Ammon's horn (tissue), 1 donor: ENCODE measurements around the gene BARX1.
A peak's percentile ranks its signal among the peaks of the same experiment; 100 is the strongest.

Experiments
- DNase-seq: peaks from one replicate; pipeline ENCODE4 v3.0.0-alpha.2; 2016; ENCODE audit warnings: low spot score

BARX1 gene

DNA sequence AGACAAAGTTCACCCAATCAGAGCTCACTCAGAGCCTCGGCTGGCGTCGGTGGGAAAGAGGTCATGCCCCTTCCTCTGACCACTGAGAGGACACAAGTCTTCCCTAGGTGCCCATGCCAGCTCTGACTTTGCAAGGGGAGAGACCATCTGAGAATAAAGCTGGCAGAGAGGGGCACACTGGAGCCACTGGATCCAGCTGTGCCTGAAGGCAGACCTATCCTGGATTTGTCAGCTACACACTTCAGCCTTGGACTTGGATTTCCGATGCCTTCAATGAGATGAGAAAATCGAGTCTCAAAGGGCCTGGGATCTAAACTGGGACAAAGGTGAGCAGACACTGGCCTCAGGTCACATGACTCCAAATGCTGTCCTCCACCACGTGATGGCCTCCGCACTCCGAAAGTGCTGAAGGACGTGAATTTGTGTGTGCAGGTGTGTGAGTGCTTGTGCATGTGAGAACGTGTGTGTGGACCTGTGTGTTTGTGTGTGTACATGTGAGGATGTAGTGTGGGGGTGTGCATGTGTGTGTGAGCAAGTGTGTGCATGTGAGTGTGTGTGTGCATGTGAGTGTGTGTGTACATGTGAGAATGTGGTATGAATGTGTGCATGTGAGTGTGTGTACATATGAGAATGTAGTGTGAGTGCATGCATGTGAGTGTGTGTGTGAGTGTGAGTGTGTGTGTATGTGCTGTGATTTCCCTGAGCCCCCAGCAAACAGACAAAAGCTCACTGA is 37.9 kb downstream of the BARX1 start:
- no peak for DNase-seq

DNA sequence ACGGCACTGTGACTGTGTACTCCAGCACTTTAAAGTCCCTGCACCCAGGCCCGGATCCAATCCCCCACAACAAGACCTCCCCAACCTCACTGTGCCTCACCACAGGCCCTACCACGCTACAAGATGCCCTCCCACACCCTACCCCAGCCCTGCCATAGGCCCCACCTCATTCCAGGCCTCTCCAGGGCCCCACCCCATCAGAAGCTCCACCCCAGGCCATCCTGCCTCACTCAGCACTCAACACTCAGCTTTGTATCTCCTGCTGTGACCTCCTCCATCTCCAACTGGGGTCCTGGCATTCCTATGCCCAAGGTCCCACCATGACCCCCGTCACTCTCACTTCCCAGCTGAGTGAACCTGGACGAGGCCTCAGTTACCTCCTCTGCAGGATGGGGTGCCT is 38.8 kb downstream of the BARX1 start:
- no peak for DNase-seq

DNA sequence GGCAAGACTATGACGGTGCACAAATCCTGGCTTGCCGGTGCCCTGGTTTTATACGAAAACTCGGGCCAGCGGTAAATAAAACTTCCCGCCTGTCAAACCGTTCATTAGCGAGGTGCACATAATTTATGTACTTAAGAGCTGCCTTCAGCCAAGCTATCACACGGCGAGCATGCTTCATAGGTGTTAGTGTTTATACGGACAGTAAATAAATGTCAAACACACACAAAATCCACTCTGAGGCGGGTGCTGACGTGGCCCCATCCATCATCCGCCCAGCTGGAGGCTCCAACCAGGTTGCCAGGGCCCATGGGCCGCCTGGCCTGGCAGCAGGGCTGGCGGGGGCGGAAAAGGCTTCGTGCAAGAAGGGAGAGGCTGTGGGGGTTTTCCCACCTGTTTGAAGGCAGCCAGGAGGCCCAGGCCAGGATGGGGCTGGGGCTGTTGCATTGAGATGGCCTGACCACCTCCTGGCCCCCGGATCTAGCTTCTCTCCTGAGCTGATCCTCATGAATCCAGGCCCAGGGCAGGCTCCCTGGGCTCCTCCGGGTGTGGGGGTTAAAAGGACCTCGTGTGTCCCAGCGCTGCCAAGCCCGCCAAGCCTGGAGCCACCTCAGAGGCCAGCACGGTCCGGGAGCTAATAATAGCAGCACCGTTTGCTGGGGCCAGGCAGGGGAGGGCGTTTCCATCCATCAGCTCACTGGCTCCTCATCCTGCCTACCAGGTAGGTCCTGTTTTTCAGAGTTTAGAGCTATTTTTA is 43.2 kb downstream of the BARX1 start:
- DNase-seq = no peak

DNA sequence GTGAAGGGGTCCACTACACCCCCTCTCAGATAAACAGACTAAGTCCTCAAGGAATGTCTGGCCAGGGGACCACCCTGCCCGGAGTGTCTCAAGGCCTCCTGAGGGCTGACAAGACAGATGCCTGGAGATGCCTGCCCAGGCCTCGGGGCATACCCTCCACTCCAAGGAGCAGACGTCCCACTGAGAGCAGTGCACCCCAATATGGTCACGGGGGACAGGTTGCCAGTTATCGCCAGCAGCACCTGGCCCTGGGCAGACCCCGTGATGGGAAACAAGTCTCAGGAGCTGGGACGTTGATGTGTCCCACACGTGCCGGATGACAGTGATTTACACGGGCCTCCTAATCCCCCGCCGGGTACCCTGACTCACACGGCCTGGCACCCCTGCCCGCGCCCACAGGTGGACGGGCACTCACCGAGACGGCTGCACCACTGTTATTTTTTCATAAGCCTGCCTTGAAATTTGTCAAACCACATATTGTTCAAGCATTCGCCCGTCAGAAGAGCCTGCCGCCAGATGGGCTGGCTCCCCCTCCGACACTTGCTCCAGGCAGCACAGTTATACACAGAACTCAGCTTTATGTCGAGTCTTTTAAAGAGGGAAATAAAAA is 43.9 kb downstream of the BARX1 start:
- peak; percentile 5 for DNase-seq

DNA sequence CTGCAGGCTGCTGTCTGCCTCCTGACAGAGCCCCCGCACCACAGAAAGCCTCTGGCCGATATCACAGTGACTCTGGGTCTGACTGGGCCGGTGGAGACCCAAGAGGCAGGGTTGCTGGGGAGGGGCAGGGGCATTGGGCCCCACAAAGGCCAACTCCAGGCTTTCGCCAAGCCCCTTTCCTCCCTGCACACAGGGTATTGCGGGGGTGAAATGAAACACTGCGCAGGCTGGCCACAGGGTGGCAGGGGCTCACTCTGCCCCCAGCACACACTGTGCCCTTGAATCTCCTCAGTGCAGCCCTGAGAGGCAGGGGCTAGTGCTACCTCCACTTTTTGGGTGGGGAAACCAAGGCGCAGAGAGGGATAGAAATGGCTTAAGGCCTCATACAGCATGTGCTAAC is 44.6 kb downstream of the BARX1 start:
- DNase-seq = no peak

DNA sequence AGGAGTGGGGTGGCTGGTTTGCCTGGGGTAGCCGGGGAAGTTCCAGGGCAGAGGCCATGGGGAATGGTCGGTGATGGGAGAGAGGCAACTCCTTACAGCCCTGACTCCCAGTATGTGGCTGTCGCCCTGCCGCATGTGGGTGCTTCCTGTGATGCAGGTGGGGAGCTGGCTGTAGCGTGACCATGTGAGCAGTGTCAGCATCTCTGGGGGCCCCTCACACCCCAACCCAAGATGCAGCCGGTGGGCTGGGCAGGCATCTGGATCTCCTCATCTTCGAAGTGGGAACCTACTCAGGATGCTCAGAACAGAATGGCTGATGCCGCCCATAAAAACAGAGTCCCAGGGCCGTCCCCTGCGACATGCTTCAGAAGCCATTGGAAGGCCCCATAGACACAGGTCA is 45.0 kb downstream of the BARX1 start:
- no peak for DNase-seq

DNA sequence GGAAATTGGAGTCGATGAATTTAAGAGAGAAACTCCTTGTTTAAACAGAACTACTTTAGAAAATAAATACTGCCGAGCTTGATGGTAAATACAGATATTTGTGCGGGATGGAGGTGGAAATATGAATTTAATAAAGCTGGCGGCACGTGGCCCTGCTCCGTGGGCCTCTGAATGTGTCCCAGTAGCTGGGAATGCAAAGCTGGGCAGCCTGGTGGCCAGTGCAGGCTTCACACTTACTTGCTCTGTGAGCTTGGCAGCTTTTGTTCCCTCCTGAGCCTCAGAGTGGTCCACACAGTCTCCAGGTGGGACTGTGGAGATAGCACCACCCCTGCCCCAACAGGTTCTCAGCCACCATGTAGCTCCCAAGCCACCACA is 45.9 kb downstream of the BARX1 start:
- no peak for DNase-seq

DNA sequence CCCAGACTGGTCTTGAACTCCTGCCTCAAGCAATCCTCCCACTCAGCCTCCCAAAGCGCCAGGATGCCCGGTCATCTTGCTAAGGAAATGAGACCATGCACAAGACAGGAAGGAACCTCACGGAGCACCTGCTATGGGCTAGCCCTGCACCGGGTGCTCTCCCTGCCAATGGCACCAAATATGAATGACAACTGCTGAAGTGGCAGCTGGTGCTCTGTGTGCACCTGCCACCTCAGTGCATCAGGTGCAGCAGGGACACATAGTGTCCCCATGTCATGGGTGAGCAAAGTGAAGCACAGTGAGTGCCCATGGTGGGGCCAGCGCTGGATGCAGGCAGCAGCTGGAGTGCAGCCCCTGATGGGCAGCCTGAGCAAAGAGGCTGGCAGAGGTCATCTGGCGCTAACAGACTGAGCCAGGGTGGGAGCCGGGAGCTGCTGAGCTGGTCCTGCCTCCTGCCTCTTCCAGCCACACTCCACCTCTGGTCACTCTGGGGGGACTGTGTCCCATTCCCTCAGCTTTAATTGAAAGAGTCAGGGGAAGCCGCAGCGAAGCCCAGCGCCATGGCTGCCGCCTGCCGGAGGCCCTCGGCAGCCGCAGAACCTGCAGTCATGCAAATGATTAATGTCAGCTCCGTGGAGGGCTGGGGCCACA is 46.4 kb downstream of the BARX1 start:
- DNase-seq = no peak

DNA sequence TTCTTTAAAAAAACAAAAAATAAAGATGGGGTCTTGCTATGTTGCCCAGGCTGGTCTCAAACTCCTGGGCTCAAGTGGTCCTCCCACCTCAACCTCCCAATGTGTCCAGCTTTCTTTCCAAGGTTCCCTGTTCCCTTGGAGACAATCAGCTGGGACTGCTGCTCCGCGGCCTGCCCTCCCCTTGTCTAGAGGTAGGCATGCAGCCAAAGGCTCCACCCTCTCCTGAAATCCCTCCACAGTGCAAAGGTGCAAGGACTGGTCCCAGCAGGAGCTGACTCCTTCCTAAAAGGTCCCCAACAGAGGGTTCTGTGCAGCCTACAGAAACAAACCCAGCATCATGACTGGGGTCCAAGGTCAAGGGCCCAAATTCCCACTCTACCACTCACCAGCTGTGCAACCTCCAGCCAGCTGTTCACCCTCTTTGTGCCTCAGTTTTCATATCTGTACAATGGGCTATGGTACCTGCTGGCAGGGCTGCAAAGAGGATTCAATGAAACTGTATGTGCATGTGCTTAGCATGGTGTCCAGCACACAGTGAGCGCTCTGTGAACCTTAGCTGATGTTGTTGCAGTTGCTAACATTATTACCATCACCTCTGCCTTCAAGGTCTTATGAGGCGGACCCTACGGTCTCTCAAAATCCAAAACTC is 47.5 kb downstream of the BARX1 start:
- DNase-seq = no peak

DNA sequence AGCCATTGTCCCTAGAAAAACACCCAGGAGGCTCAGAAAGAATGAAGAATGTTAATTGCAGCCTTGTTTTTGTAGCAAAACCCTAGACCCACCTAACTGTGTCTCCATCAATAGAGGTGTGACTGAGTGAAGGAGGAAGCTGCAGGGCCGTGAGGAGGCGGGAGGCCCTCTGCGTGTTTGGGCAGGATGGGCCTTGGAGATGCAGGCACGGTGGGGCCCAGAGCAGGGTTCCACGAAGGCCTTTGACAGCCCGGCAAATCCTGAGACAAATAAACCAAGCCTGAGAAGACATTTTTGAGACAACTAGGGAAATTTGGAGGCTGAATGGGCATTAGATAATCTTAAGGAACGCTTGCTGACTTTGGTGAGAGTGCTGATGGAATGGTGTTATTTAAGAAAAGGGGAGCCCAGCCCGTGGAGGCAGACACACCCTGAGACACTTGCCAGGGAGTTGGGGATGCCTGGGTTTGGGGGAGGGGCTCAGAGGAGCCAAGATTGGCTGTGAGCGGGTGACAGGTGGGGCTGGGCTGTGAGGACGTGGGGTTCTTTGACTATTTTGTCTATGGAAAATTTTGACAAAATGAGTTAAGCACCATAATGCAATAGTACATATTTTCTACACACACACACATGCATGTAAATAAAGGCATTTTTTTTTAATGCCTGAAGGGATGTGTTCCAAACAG is 48.8 kb downstream of the BARX1 start:
- no peak for DNase-seq

DNA sequence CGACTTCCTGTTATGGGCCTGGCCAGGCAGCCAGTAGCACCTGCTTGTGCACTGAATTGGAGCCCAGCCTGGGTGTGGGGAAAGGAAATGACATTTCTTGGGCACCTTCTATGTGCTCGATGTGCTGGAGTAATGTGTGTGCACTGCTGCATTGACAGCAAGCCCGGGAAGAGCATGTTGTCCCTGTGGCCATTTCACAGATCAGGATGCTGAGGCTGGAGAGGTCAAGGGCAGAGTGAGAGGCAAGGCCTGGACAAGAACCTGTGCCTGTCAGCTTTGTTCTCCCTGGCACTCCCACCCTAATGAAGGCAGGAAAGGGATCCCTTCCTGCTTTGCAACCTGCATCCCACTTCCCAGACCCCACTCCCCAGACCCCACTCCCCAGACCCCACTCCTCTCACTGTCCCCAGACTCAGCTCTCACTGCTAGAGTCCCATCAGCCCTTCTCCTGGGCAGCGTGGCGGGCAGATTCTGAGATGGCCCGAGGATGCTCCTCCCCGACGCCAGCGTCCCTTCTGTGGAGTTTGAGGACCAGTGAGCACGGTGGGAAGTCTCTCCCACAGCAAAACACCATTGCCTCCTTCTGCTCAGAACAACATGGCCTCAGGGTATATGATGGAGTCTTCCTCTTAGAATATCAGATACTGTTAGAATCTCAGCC is 49.6 kb downstream of the BARX1 start:
- no peak for DNase-seq

DNA sequence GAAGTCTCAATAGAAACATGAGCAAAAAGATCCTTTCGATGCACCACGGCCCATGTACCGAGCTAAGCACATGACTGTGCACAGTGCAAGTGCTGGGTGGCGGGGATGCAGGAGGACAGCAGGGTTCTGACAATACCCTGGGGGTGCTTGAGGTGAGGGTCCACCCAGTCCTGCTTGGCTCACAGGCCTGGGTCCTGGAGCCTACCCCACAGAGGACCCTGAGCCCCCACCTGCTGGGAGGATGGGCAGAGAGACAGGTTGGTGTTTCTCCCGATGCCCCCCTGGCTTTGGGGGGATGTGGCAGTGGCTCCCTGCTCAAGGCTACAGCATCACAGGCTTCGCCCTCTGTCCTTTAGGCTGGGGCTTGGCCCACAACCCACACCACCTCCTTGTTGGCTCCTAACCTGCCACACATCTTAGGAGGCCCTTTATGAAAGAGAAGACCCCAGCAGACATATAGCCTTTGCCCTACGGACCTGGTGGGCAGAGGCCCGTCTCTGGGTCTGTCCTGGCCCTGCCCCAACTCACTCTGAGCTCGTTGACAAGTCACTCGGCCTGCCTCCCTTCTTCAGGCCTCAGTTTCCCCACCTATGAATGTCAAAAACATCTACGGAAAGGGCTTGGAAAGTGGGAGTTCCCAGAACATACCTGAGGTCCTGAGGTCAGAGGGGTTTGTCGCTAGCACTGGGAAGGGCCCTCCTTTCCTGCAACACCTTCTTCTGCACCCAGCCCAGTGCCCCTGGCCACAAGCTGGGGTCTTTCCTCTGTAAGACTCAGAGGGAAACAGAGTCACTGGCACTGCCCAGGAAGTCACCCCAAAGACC is 50.3 kb downstream of the BARX1 start:
- no peak for DNase-seq

DNA sequence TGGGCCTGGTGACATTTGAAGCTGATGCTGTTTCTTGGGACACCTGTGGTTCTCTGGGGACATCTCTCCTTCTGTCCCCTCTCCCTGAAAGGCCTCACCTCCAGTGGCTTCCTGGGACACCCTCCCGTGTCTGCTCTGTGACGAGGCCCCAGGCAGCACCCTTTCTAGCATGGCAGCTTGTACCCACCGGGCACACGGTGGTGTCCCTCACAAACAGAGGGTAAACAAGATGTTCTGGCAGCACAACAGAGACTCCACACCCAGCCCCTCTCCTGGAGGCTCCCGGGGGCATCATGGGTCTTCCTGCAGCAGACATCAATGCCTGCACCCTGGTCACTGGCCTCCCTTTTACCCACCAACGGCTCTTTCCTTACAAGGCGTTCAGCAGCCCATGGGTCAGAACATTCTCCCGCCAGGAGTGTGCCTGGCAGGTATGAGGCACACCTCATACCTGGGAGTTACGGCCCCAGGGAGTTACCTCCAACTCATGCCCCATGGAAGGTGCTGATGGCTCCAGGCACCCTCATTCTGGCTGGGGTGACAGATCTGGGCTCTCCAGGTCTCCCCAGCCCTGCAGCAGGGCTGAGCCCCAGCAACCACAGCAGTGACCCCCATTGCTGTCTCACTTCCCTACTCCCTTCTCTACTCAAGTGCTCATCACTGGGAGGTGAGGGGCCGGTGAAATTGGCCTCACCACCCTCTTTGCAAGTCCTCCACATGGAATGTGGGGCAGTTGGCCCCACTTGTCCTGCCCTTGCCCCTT is 51.1 kb downstream of the BARX1 start:
- no peak for DNase-seq

DNA sequence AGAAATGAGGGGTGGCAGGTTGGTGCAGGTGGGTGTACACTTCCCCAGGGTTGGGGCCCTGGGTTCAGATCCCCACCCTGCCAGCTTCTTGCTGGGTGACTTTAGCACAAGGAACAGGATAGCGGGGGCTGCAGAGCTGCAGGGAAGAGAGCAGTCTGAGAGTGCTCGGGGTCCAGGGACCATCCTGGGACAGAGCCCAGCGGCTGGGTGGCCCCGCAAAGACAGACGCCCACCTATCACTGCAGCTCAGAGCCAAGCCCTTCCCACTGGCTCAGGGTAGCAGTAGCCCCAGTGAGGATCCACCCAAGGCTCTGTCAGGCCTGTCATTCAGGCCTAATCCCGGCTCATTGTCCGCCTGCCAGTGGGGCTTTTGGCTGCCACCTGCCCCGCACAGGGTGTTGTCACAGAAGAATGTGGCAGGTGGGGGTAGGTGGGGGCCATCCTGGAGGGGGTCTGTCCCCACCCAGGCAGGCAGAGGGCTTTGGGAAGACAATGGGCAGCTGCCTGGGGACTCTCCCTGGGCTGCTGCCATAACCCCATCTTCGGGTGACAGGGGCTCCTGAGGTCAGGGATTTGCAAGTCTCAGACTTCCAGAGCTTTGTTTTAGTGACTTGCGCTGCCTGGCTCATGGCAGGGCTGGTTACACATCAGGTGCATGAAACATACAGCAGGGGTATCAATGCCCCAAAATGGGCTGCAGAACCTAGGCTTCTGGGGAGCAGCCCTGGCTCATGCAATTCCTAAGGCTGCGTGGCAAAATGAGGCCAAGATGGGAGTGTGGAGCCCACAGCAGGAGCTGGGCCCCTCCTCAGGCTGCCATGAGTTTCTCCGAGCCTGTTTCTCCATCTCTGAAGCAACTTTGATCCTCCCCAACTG is 52.1 kb downstream of the BARX1 start:
- DNase-seq = no peak

DNA sequence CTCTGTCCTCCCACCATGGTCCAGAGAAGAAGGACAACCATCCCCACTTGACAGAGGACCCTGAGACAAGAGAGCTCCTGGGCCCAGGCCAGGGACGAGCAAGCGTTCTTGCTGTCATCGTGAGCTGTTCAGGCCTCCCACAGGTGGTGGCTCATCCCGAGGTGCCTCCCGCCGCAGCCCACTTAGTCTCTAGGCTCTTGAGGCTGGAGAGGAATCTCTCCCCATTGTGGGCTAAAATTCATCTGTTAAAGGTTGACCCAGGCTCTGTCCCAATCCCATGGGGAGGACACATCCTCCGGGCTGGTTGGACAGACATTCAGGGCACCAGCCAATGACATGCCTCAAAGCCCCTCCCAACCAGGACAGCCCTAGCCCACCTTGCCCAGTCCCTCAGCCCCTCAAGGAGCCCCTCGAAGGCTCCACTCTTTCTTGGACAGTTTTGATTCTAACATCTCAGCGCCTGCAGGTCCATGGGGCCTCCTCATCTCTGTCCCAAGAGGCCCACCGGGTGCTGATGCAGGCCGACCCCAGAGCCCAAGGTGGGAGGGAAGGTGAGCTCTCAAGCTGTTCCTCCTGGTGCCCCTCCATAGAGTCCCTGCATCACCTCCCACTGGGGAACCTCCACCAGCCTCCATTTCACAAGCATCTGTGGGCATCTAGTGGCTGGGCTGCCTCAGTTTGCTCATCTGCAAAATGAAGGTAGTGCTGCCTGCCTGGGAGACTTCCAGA is 52.9 kb downstream of the BARX1 start:
- no peak for DNase-seq
